ENCODE measurements around the gene H2AZ1.

H2AZ1 gene

GRCh38 chr4:99949999-99950912 lies at the start of gene H2AZ1:
TSS of gene H2AZ1 (minus strand) at chr4:99950275. CDS start at chr4:99950170, 105 bp downstream.
- TF ChIP-seq, protein P1, sequence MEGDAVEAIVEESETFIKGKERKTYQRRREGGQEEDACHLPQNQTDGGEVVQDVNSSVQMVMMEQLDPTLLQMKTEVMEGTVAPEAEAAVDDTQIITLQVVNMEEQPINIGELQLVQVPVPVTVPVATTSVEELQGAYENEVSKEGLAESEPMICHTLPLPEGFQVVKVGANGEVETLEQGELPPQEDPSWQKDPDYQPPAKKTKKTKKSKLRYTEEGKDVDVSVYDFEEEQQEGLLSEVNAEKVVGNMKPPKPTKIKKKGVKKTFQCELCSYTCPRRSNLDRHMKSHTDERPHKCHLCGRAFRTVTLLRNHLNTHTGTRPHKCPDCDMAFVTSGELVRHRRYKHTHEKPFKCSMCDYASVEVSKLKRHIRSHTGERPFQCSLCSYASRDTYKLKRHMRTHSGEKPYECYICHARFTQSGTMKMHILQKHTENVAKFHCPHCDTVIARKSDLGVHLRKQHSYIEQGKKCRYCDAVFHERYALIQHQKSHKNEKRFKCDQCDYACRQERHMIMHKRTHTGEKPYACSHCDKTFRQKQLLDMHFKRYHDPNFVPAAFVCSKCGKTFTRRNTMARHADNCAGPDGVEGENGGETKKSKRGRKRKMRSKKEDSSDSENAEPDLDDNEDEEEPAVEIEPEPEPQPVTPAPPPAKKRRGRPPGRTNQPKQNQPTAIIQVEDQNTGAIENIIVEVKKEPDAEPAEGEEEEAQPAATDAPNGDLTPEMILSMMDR (IDR thresholded peaks at IDR 0.05): no peak
- no peaks in the 10 kb centered on the region for H3K27me3 ChIP-seq
- H3K27ac ChIP-seq: peak within 1 kb of the TSS; percentile 96 to 97
- peaks cover 0 to 36% (median 14%) of the 10 kb centered on the region in 4 donors for H3K4me1 ChIP-seq
- no peaks in the 10 kb centered on the region for H3K36me3 ChIP-seq
- H3K4me3 ChIP-seq: peak within 1 kb of the TSS; percentile 74 to 90
- intact Hi-C loops (cut with DNase I; ENCODE audit: low total_unique reads): loop anchor here (5.0 kb wide), 2 partner anchors 58 to 388 kb away; partner anchors contain the start of genes LAMTOR3 and TRMT10A
- H3K9me3 ChIP-seq: no peaks in the 10 kb centered on the region
- DNase-seq: peak; percentile 99 to 100

DNA sequence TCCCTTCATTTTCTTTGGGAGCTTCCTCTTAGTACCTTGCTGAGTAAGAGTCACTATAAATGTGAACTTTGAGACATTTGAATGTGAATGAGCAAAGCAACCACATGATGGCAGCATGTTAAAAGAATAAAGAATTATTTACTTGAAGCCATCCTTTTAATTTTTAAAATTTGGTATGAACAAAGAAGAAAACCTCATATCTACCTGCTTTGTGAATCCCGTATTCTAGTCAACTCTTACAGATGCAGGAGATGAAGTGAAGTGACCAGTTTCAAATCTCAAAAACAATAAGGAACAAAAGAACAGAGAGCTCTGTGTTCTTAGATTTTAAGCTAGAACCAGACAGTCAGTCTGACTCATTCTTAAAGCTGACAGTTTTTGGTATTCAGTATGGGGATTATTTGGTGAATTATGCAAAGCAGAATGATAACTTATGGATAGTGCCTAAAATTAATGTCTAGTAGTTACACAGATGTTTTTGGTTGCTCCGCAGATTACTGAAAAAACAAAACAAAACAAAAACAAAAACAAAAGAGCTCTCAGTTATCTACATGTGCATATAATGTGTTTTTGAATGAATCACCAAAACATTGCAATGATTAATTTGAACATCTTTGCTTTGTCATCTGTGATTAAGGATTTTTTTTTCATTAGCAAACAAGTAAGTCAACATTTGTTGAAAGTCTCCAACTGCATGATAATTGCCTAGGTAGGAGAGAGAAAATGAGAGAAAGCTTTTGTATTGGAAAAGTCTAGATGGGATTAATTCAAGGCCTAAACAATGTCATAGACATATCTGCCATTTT lies 48.2 kb upstream of the H2AZ1 start:
- Histone ChIP-seq H3K27me3 (no peaks in the 10 kb centered on the region), H3K4me1 (no peaks in the 10 kb centered on the region), H3K4me3 (no peak overlapping the region), H3K27ac (no peak overlapping the region), H3K36me3 (no peaks in the 10 kb centered on the region), H3K9me3 (no peaks in the 10 kb centered on the region)
- no peak for DNase-seq
- TF ChIP-seq, protein P1 (IDR thresholded peaks at IDR 0.05): peak in 1 of 2 experiments; percentile 28
- intact Hi-C loops (cut with DNase I; ENCODE audit: low total_unique reads): no loop called here

- TF ChIP-seq, protein P1 (IDR thresholded peaks at IDR 0.05): no peak
Observed at GRCh38 chr4:99991741-99992140, 41.7 kb upstream of the H2AZ1 start.

GRCh38 chr4:99987681-99988080 lies 37.6 kb upstream of the H2AZ1 start:
- Histone ChIP-seq H3K9me3 (no peaks in the 10 kb centered on the region), H3K36me3 (no peaks in the 10 kb centered on the region), H3K4me1 (peaks cover 0 to 9% (median 0%) of the 10 kb centered on the region in 4 donors), H3K27me3 (no peaks in the 10 kb centered on the region), H3K27ac (no peak overlapping the region), H3K4me3 (no peak overlapping the region)
- intact Hi-C loops (cut with DNase I; ENCODE audit: low total_unique reads): no loop called here
- no peak for DNase-seq
- TF ChIP-seq, protein P1 (IDR thresholded peaks at IDR 0.05): no peak

More at GRCh38 chr4:99991741-99992140, 41.7 kb upstream of the H2AZ1 start:
- intact Hi-C loops (cut with DNase I; ENCODE audit: low total_unique reads): no loop called here
- Histone ChIP-seq H3K4me1 (peaks cover 0 to 9% (median 0%) of the 10 kb centered on the region in 4 donors), H3K4me3 (no peak overlapping the region), H3K9me3 (no peaks in the 10 kb centered on the region), H3K27ac (no peak overlapping the region), H3K36me3 (no peaks in the 10 kb centered on the region), H3K27me3 (no peaks in the 10 kb centered on the region)
- DNase-seq: no peak

- peaks cover 0 to 2% (median 0%) of the 10 kb centered on the region in 4 donors for H3K4me1 ChIP-seq
- no peaks in the 10 kb centered on the region for H3K9me3 ChIP-seq
- TF ChIP-seq, protein P1 (IDR thresholded peaks at IDR 0.05): no peak
- H3K27me3 ChIP-seq: no peaks in the 10 kb centered on the region
- no peak overlapping the region for H3K4me3 ChIP-seq
- intact Hi-C loops (cut with DNase I; ENCODE audit: low total_unique reads): no loop called here
- no peak for DNase-seq
- H3K36me3 ChIP-seq: no peaks in the 10 kb centered on the region
- H3K27ac ChIP-seq: no peak overlapping the region
Observed at GRCh38 chr4:99986792-99987191, 36.7 kb upstream of the H2AZ1 start.

All from tibial artery (tissue), 4 donors.